ENCODE measurements around the gene RBL1. TPM values are rescaled to one million over a fixed set of nuclear protein-coding genes. Genes with fewer than 3 reads are reported as not detected.
"Not testable (repeated sequence)": the region's sequence is repeated elsewhere in the genome, so short reads cannot be mapped to it uniquely, and the experiment has no call there.

Gene RBL1
- total and polyA plus RNA-seq, 9 donors = 3.0 to 11.1 (median 7.5) TPM

DNA sequence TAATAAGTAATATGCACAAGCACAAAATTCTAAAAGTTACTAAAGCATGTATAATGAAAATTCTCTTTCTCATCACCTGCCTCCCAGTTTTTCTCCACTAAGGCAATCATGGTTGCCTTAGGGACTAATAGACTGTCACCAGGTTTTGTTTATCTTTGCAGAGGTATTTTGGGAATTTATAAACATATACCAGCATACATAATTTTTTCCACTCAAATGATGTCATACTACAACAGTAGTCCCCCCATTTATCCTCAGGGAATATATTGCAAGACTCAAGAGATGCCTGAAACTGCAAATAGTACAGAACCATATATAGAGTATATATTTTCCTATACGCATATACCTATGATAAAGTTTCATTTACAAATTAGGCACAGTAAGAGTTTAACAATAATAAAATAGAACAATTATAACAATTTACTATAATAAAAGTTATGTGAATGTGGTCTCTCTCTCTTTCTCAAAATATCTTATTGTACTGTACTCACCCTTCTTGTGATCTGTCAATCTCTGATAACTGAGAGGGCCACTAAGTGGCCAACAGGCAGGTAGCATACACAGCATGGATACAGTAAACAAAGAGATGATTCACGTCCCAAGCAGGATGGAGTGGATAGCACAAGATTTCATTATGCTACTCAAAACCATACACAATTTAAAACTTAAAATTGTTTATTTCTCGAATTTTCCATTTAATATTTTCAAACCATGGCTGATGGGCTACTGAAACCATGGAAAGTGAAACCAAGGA is 19.7 kb downstream of the RBL1 start:
- intact Hi-C loops (cut with DNase I) = no loop called here
- H3K4me3 ChIP-seq = no peak overlapping the region
- H3K4me1 ChIP-seq (ENCODE audit: insufficient read depth) = no peaks in the 10 kb centered on the region
- H3K27me3 ChIP-seq = no peaks in the 10 kb centered on the region
- H3K27ac ChIP-seq = no peak overlapping the region
- no peaks in the 10 kb centered on the region for H3K36me3 ChIP-seq
- WGBS, 3 donors = 87 to 90% (median 89%) methylated on average over 3 of the region's 3 CpGs
- no peak for DNase-seq
- H3K9me3 ChIP-seq = no peaks in the 10 kb centered on the region
- TF ChIP-seq EP300 (IDR thresholded peaks at IDR 0.05) (no peak), POLR2A (IDR thresholded peaks at IDR 0.05) (no peak)
- TF ChIP-seq, protein P1, sequence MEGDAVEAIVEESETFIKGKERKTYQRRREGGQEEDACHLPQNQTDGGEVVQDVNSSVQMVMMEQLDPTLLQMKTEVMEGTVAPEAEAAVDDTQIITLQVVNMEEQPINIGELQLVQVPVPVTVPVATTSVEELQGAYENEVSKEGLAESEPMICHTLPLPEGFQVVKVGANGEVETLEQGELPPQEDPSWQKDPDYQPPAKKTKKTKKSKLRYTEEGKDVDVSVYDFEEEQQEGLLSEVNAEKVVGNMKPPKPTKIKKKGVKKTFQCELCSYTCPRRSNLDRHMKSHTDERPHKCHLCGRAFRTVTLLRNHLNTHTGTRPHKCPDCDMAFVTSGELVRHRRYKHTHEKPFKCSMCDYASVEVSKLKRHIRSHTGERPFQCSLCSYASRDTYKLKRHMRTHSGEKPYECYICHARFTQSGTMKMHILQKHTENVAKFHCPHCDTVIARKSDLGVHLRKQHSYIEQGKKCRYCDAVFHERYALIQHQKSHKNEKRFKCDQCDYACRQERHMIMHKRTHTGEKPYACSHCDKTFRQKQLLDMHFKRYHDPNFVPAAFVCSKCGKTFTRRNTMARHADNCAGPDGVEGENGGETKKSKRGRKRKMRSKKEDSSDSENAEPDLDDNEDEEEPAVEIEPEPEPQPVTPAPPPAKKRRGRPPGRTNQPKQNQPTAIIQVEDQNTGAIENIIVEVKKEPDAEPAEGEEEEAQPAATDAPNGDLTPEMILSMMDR (IDR thresholded peaks at IDR 0.05) = no peak

DNA sequence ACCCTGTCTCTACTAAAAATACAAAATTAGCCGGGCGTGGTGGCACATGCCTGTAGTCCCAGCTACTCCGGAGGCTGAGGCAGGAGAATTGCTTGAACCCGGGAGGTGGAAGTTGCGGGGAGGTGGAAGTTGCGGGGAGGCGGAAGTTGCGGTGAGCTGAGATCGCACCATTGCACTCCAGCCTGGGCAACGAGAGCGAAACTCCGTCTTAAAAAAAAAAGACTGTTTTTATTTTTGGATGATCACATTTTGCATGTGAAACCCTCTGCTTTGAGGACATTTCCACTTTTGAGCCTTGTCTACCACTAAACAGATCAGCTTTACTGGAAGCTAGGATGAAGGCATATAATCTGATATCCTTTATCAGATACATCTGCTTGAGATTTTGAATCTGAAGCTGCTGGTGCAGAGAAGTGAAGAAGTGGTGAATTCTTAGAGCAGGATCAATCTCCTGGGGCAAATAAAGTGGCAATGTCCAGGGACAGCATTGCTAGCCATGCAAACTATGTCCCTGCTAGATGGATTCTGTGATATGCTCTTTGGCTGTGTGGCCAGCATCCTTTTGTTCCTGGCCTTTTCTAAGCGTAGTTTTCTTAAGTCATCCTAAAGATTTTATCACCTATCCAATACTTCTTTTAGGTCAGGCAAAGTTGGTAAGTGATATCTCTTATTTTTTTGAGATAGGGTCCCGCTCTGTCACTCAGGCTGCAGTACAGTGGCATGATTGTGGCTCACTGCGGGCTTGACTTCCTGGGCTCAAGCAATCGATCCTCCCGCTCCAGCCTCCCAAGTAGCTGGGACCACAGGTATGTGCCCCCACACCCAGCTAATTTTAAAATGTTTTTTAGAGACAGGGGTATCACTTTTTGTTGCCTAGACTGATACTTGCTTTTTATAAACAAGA is 23.3 kb downstream of the RBL1 start:
- intact Hi-C loops (cut with DNase I) = no loop called here
- H3K27me3 ChIP-seq = no peaks in the 10 kb centered on the region
- WGBS, 3 donors = 95 to 97% (median 96%) methylated on average over 17 of the region's 17 CpGs
- H3K4me1 ChIP-seq (ENCODE audit: insufficient read depth) = no peaks in the 10 kb centered on the region
- H3K36me3 ChIP-seq = no peaks in the 10 kb centered on the region
- H3K9me3 ChIP-seq = no peaks in the 10 kb centered on the region
- H3K27ac ChIP-seq = no peak overlapping the region
- no peak overlapping the region for H3K4me3 ChIP-seq
- TF ChIP-seq POLR2A (IDR thresholded peaks at IDR 0.05) = no peak
- no peak for TF ChIP-seq EP300 (IDR thresholded peaks at IDR 0.05)
- TF ChIP-seq, protein P1 (IDR thresholded peaks at IDR 0.05) = no peak
- DNase-seq = no peak

DNA sequence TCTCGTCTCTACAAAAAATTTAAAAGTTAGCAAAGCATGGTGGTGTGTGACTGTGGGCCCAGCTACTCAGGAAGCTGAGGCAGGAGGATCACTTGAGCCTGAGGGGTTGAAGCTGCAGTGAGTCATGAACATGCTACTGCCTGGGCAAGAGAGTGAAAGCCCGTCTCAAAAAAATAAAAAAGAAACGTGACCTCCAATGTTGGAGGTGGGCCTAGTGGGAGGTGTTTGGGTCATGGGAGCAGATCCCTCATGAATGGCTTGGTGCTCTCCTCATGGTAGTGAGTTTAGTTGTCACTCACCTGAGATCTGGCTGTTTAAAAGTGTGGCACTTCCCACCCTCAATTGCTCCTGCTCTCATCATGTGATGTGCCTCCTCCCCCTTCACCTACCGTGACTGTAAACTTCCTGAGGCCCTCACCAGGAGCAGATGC is 24.3 kb downstream of the RBL1 start:
- Histone ChIP-seq H3K4me1 (ENCODE audit: insufficient read depth) (no peaks in the 10 kb centered on the region), H3K4me3 (no peak overlapping the region), H3K36me3 (no peaks in the 10 kb centered on the region), H3K27me3 (no peaks in the 10 kb centered on the region), H3K9me3 (no peaks in the 10 kb centered on the region), H3K27ac (no peak overlapping the region)
- 84 to 89% (median 84%) methylated on average over 4 of the region's 4 CpGs for WGBS, 3 donors
- intact Hi-C loops (cut with DNase I) = no loop called here
- TF ChIP-seq, protein P1 (IDR thresholded peaks at IDR 0.05) = no peak
- no peak for TF ChIP-seq POLR2A (IDR thresholded peaks at IDR 0.05)
- no peak for TF ChIP-seq EP300 (IDR thresholded peaks at IDR 0.05)
- no peak for DNase-seq

- DNase-seq; H3K36me3 ChIP-seq; H3K9me3 ChIP-seq; H3K4me3 ChIP-seq; H3K27ac ChIP-seq; H3K4me1 ChIP-seq (ENCODE audit: insufficient read depth); H3K27me3 ChIP-seq; intact Hi-C loops (cut with DNase I): not testable (repeated sequence)
- 94 to 100% (median 99%) methylated on average over 7 to 19 of the region's 25 CpGs for WGBS, 3 donors
These were observed 26.2 kb downstream of the RBL1 start for GRCh38 chr20:37069563-37069962.

All from ovary (tissue), 9 donors.